HG03342 (cell line): Measurements from ENCODE around the gene NPAS1.
"Not testable (repeated sequence)": the region's sequence is repeated elsewhere in the genome, so short reads cannot be mapped to it uniquely, and the experiment has no call there.

ENCODE experiments used
- ATAC-seq: cut with Tn5 transposase; IDR thresholded peaks from one replicate; pipeline ENCODE4 v1.9.1; 2021; ENCODE audit warnings: mild to moderate bottlenecking, moderate library complexity; ENCODE audit not compliant: unreplicated experiment

Gene NPAS1

GRCh38 chr19:46990991-46991676, 28.5 kb upstream of the NPAS1 start:
- no peak for ATAC-seq

- no peak for ATAC-seq
Observed at GRCh38 chr19:46992699-46993535, 26.7 kb upstream of the NPAS1 start.

- ATAC-seq = no peak
Observed at GRCh38 chr19:46993622-46994021, 26.0 kb upstream of the NPAS1 start.

- no peak for ATAC-seq
Observed at GRCh38 chr19:46994141-46994686, 25.4 kb upstream of the NPAS1 start.

GRCh38 chr19:46995492-46995891, 24.1 kb upstream of the NPAS1 start:
- ATAC-seq = no peak

- no peak for ATAC-seq
Observed at GRCh38 chr19:46998445-46999125, 21.1 kb upstream of the NPAS1 start.

GRCh38 chr19:46999377-46999776, 20.3 kb upstream of the NPAS1 start:
- ATAC-seq = no peak

- no peak for ATAC-seq
Observed at GRCh38 chr19:46999878-47000277, 19.8 kb upstream of the NPAS1 start.

GRCh38 chr19:47000373-47000772, 19.3 kb upstream of the NPAS1 start:
- no peak for ATAC-seq

- ATAC-seq = no peak
Observed at GRCh38 chr19:47001584-47001983, 18.1 kb upstream of the NPAS1 start.

- ATAC-seq = no peak
Observed at GRCh38 chr19:47002106-47002766, 17.4 kb upstream of the NPAS1 start.

GRCh38 chr19:47002853-47003610, 16.6 kb upstream of the NPAS1 start:
- no peak for ATAC-seq

- no peak for ATAC-seq
Observed at GRCh38 chr19:47003611-47004465, 15.8 kb upstream of the NPAS1 start.

- ATAC-seq = no peak
Observed at GRCh38 chr19:47005164-47005641, 14.4 kb upstream of the NPAS1 start.

- ATAC-seq = no peak
Observed at GRCh38 chr19:47005873-47006272, 13.8 kb upstream of the NPAS1 start.

GRCh38 chr19:47006496-47006895, 13.1 kb upstream of the NPAS1 start:
- no peak for ATAC-seq

GRCh38 chr19:47010549-47010948, 9.1 kb upstream of the NPAS1 start:
- not testable (repeated sequence) for ATAC-seq

GRCh38 chr19:47012617-47013016, 7.0 kb upstream of the NPAS1 start:
- no peak for ATAC-seq

- no peak for ATAC-seq
Observed at GRCh38 chr19:47013041-47013517, 6.6 kb upstream of the NPAS1 start.
